GM19324 (cell line): ENCODE data around the gene SIGLEC9.
"Not testable (repeated sequence)": the region's sequence is repeated elsewhere in the genome, so short reads cannot be mapped to it uniquely, and the experiment has no call there.

Source experiments
- ATAC-seq: cut with Tn5 transposase; IDR thresholded peaks from one replicate; pipeline ENCODE4 v1.9.1; 2021; ENCODE audit warnings: mild to moderate bottlenecking, moderate library complexity; ENCODE audit not compliant: unreplicated experiment, low FRiP score

SIGLEC9 gene

GRCh38 chr19:51142119-51142518, 17.4 kb downstream of the SIGLEC9 start, which contains the start of gene SIGLEC7:
SIGLEC7 (plus strand) TSS chr19:51142301; CDS start chr19:51142370, 69 bp downstream.
- ATAC-seq, result no peak

DNA sequence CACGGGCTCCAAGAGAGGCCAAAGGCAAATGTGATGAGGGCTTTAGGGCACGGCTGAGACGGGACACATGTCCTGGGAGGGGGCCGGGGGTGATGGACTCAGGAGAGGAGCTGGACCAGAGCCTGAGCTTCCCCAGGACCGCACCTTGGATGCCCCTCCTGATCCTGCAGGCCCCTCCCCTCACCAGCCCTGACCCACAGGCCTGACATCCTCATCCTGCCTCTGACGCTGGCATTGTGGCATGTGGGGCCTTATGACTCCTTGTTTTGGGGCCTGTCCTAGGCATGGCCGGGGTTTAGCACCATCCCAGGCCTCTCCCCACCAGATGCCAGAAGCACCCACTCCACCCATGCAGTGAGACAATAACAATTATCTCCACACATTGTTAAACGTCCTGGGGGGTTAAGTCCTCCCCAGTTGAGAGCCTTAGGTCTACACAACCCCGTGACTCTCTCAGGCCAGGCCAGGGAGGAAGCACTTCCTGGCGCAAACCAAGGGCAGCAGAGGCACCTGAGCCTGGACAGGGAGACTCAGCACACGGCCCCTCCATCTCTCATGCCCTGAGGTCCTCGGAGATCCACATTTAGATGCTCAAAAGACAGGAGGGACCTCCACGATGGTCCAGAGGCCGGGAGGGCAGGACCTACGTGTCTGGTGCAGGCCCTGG, 18.2 kb downstream of the SIGLEC9 start:
- not testable (repeated sequence) for ATAC-seq

GRCh38 chr19:51143486-51143885, 18.8 kb downstream of the SIGLEC9 start:
- ATAC-seq, result no peak

DNA sequence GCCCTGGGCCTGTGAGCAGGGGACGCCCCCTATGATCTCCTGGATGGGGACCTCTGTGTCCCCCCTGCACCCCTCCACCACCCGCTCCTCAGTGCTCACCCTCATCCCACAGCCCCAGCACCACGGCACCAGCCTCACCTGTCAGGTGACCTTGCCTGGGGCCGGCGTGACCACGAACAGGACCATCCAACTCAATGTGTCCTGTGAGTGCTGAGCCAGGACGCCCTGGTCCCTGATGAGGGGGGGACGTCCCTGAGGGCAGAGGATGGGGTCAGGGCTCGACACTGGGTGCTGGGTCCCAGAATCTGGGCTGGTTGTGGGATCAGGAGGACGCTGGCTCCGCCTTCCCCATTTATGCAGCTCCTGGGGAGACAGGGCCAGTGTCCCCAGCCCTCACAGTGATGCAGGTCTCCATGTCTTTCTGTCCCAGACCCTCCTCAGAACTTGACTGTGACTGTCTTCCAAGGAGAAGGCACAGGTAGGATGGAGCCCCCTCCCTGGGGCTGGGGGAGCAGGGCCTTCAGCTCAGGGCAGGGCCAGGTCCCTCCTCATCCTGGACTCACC, 19.9 kb downstream of the SIGLEC9 start:
- ATAC-seq, result no peak

- ATAC-seq, result no peak
Observed at GRCh38 chr19:51145916-51146493, 21.3 kb downstream of the SIGLEC9 start.

DNA sequence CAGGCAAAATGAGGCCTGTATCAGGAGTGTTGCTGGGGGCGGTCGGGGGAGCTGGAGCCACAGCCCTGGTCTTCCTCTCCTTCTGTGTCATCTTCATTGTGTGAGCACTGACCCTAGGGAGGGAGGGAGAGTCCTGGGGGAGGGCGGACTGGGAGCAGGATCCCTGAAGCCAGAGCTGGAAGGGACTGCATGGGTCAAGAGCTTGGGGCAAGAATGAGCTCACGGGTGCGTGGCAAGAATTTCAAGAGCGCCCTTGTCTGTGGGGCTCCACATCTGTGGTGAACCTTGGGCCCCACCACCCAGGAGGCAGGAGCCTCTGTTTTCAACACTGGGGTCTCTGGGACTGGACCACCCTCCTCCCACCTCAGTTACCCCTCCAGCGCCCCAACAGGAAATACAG, 22.0 kb downstream of the SIGLEC9 start:
- ATAC-seq, result no peak

DNA sequence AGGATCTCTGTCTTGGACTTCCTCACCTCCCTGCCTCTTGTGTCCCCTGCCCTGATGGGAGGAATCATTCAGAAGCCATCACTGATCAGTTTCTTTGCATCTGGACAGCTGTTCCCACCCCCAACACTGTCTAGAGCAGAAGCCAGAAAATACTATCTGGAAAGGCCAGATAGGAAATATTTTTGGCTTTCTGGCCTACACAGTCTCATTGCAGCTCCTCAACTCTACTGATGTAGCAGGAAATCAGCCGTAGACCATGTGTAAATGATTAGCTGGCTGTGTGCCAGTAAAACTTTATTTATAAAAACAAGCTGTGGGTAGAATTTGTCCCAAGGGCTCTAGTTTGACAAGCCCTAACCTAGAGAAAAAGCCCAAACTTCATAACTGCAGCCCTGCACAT, 23.0 kb downstream of the SIGLEC9 start:
- no peak for ATAC-seq

DNA sequence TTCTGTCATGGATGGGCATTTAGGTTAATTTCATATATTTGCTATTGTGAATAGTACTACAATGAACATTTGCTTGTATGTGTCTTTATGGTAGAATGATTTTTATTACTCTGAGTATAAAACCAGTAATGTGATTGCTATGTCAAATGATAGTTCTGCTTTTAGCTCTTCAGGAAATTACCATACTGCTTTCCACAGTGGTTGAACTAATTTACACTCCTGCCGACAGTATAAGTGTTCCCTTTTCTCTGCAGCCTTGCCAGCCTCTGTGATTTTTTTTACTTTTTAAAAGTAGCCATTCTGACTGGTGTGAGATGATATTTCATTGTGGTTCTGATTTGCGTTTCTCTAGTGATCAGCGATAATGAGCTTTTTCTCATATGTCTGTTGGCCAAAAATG, 23.9 kb downstream of the SIGLEC9 start:
- ATAC-seq, result no peak

- no peak for ATAC-seq
Observed at GRCh38 chr19:51150627-51151026, 25.9 kb downstream of the SIGLEC9 start.

- ATAC-seq, result no peak
Observed at GRCh38 chr19:51156710-51157109, 32.0 kb downstream of the SIGLEC9 start.

DNA sequence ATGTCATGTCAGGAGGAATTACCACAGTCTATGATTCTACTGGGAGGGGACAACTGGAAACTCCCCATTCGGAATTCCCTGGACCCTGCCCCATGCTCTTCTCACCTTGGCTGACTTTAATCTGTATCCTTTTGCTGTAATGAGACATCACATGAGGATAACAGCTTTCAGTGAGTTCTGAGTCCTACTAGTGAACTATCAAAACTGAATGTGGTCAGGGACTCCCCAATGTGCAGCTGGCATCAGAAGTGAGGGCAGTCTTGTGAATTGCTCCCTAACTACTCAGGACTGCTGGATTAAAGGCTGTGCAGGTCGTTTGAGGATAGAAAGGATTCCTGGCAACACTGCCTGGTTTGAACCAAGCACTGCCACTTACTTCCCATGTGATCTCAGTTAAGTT, 32.6 kb downstream of the SIGLEC9 start:
- ATAC-seq, result no peak

DNA sequence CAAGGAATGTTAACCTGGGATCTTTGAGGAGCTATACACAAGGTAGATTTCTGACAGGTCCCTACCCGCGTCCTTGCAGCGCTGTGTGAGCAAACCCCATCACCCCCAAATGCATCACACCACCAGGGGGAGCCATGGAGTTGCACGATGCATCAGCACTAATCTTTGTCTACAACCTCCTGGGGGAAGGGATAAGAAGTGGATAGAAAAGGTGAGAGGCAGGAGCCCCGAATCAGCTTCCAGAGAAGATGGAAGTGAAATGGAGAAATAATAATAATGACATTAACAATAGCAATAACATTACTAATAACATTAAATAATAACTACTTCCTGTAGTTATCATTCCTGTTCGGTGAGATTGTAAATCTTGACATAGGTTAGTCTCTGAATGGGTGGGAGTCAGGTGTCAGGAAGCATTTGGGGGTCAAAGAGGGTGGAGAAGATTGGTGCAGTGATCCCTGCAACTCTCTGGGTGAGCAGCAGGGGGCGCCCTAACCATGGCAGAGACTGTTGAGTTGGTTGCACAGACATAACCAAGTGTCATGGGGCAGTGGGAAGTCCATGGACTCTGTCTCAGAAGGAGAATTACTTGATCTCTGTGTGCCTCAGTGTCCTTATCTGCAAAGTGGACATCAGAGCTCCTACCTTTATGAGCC, 33.9 kb downstream of the SIGLEC9 start:
- ATAC-seq, result no peak

GRCh38 chr19:51159656-51160055, 35.0 kb downstream of the SIGLEC9 start:
- no peak for ATAC-seq

DNA sequence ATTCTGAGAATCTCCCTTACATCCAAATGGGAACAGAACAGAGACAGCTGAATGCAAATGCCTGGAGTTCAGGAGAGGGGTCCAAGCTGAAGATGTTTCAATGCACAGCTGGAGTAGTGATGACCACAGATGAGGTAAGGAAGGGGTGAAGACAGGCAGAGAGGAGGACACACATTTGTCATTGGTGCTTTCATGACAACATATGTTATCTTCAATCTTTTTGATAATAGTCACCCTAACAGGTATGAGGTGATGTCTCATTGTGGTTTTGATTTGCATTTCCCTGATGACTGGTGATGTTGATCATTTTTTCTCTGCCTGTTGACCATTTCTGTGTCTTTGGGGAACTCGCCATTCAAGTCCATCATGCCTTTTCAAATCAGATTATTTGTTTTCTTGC, 36.6 kb downstream of the SIGLEC9 start:
- ATAC-seq, result no peak

DNA sequence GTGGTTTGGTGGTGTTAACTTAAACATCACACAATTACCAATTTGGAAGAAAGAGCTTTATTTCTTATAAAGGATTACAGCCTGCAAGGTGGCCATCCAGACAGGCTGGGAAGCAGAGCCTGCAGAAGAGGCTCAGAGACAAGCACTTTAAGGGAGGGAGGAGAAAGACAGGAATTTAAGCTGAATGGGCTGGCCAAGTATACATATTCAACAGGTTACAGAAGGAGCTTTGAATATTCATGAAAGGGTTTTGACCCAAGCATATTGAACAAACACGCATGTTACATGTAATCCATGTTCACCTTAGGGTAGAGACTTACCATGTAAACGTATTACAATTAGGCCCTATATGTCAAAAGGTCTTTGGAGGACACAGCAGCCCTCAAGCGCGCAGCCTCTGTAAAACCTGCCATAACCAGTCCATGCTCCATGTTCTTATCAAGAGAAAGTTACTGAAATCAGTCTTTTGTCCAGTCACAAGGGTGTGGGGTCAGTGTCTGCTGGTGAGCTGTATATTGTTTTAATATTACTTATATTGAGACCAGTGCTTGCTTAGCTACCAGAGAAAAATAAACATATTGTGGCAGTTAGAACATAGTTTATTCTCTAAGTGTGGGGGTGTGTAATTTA, 37.3 kb downstream of the SIGLEC9 start:
- no peak for ATAC-seq

DNA sequence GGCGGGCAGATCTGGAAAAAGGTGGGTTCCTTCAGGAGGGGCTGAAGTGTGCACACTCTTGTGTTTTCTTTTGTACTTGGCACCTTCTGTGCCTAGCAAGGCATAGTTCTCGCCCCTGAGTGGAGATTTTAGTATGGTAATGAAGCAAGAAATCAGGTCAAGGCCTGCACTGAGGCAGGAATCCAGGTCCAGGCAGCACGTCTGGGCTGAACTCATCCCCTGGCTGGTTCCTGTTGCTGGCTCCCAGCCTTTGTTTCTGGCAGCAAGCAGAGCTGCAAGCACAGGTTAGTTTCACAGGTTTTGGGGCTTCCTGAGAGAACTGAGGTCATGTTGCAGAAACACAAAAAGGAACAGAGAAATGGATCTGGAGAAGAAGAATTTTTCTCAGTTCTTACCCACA, 38.6 kb downstream of the SIGLEC9 start:
- ATAC-seq, result no peak

DNA sequence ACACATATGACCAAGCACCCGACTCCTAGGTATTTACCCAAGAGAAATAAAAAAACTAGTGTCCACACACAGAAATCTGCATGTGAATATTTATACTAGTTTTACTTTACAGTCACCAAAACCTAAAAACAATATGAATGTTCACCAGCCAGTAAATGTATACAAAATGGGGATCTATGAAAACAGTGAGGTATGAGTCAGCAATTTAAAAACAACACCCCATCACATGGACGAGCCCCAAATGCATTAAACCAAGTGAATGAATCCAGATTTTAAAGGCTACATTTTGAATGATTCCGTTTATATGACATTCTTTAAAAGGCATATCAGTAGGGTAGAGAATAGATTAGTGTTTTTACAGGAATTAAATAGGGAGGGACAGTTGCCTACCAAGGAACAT, 39.5 kb downstream of the SIGLEC9 start:
- no peak for ATAC-seq

GRCh38 chr19:51166846-51167490, 42.3 kb downstream of the SIGLEC9 start:
- no peak for ATAC-seq

GRCh38 chr19:51168564-51169282, 44.0 kb downstream of the SIGLEC9 start:
- no peak for ATAC-seq
